HepG2 (cell line): Measurements from ENCODE around the gene SLC4A7. TPM values are rescaled to one million over a fixed set of nuclear protein-coding genes. Genes with fewer than 3 reads are reported as not detected.

Experiments
- AGO2 ChIP-seq: fragments of 200-400 bp; formaldehyde crosslinking; optimal IDR thresholded peaks from 2 replicates; pipeline ENCODE3; 2017; ENCODE audit warnings: mild to moderate bottlenecking, low read depth, low read length, moderate library complexity
- ATAD3A ChIP-seq: sonication (generic); formaldehyde crosslinking; IDR thresholded peaks from 2 replicates; pipeline ENCODE4 v1.4.0; 2020; ENCODE audit warnings: missing genetic modification reagents
- BRD4 ChIP-seq: sonication (generic); formaldehyde crosslinking; IDR thresholded peaks from 2 replicates; pipeline ENCODE4 v1.4.0; 2020; ENCODE audit warnings: missing genetic modification reagents
- DR1 ChIP-seq: sonication (generic); formaldehyde crosslinking; IDR thresholded peaks from 2 replicates; pipeline ENCODE4 v1.8.0; 2021; ENCODE audit warnings: mild to moderate bottlenecking, missing genetic modification reagents, inconsistent platforms
- FOXM1 ChIP-seq: sonication (generic); formaldehyde crosslinking; IDR thresholded peaks from 2 replicates; pipeline ENCODE4 v1.5.0; 2020; ENCODE audit warnings: missing genetic modification reagents
- MED1 ChIP-seq: sonication (generic); formaldehyde crosslinking; IDR thresholded peaks from 2 replicates; pipeline ENCODE4 v1.4.0; 2020; ENCODE audit warnings: missing genetic modification reagents
- MED8 ChIP-seq: sonication (generic); formaldehyde crosslinking; IDR thresholded peaks from 2 replicates; pipeline ENCODE4 v1.8.1; 2023; ENCODE audit warnings: mild to moderate bottlenecking, missing genetic modification reagents; ENCODE audit not compliant: insufficient replicate concordance
- MXD3 ChIP-seq: IDR thresholded peaks from 2 replicates; pipeline ENCODE4 v1.6.1; 2016; ENCODE audit warnings: mild to moderate bottlenecking, missing biosample characterization, missing genetic modification reagents
- NR1H2 ChIP-seq: sonication (generic); formaldehyde crosslinking; IDR thresholded peaks from 2 replicates; pipeline ENCODE4 v1.8.1; 2022; ENCODE audit warnings: low read depth, missing genetic modification reagents, borderline replicate concordance
- NR2C2 ChIP-seq: sonication (generic); formaldehyde crosslinking; IDR thresholded peaks from 2 replicates; pipeline ENCODE4 v1.4.0; 2020; ENCODE audit warnings: missing genetic modification reagents, mild to moderate bottlenecking, moderate library complexity, borderline replicate concordance
- POGZ ChIP-seq: sonication (generic); formaldehyde crosslinking; IDR thresholded peaks from 2 replicates; pipeline ENCODE4 v1.4.0; 2020; ENCODE audit warnings: mild to moderate bottlenecking, missing genetic modification reagents
- POLR2AphosphoS2 ChIP-seq: IDR thresholded peaks from 2 replicates; pipeline ENCODE4 v1.6.1; 2011; ENCODE audit warnings: low read depth, low read length, improper control_type of control experiment
- RAD21 ChIP-seq: fragments of 450-650 bp; formaldehyde crosslinking; IDR thresholded peaks from 2 replicates; pipeline ENCODE4 v1.5.0; 2020; ENCODE audit warnings: mild to moderate bottlenecking
- RARG ChIP-seq: sonication (generic); formaldehyde crosslinking; IDR thresholded peaks from 2 replicates; pipeline ENCODE4 v1.4.0; 2020; ENCODE audit warnings: low read depth, mild to moderate bottlenecking, missing genetic modification reagents
- RFX3 ChIP-seq: IDR thresholded peaks from 2 replicates; pipeline ENCODE4 v1.6.1; 2016; ENCODE audit warnings: missing biosample characterization, missing genetic modification reagents
- SALL1 ChIP-seq: sonication (generic); formaldehyde crosslinking; IDR thresholded peaks from 2 replicates; pipeline ENCODE4 v1.8.0; 2022; ENCODE audit warnings: mild to moderate bottlenecking, missing genetic modification reagents
- SOX13 ChIP-seq, 3 experiments: fragments of 450-650 bp in 1 of 3; sonication (generic) in 1 of 3; formaldehyde crosslinking in 1 of 3; IDR thresholded peaks in 2 of 3; conservative IDR thresholded peaks in 1 of 3; 2 replicates each; pipeline versions ENCODE4 v1.5.0 to v1.6.1; 2016 to 2020; ENCODE audit warnings: antibody characterized with exemption in 1 of 3, mild to moderate bottlenecking in 1 of 3, missing compliant biosample characterization in 1 of 3, missing genetic modification reagents in 1 of 3, moderate library complexity in 1 of 3
- TRIM24 ChIP-seq: sonication (generic); formaldehyde crosslinking; IDR thresholded peaks from 2 replicates; pipeline ENCODE4 v1.8.0; 2022; ENCODE audit warnings: mild to moderate bottlenecking, missing genetic modification reagents
- YY1 ChIP-seq: IDR thresholded peaks from 2 replicates; pipeline ENCODE4 v1.6.1; 2011; ENCODE audit warnings: low read length, low read depth, moderate library complexity, mild to moderate bottlenecking; ENCODE audit not compliant: insufficient read depth, insufficient replicate concordance
- ZNF30 ChIP-seq: sonication (generic); formaldehyde crosslinking; IDR thresholded peaks from 2 replicates; pipeline ENCODE4 v1.5.0; 2020; ENCODE audit warnings: mild to moderate bottlenecking, missing genetic modification reagents
- ZNF34 ChIP-seq: sonication (generic); formaldehyde crosslinking; IDR thresholded peaks from 2 replicates; pipeline ENCODE4 v1.4.0; 2020; ENCODE audit warnings: mild to moderate bottlenecking, missing genetic modification reagents, borderline replicate concordance
- ZNF460 ChIP-seq: sonication (generic); formaldehyde crosslinking; IDR thresholded peaks from 2 replicates; pipeline ENCODE4 v1.5.1; 2020; ENCODE audit warnings: missing genetic modification reagents, mild to moderate bottlenecking, borderline replicate concordance
- ZNF616 ChIP-seq: sonication (generic); formaldehyde crosslinking; IDR thresholded peaks from 2 replicates; pipeline ENCODE4 v1.5.0; 2020; ENCODE audit warnings: low read depth, mild to moderate bottlenecking, missing genetic modification reagents
- ZNF703 ChIP-seq: sonication (generic); formaldehyde crosslinking; IDR thresholded peaks from 2 replicates; pipeline ENCODE4 v1.5.1; 2020; ENCODE audit warnings: missing genetic modification reagents, mild to moderate bottlenecking, moderate library complexity, borderline replicate concordance
- ZNF891 ChIP-seq: sonication (generic); formaldehyde crosslinking; IDR thresholded peaks from 2 replicates; pipeline ENCODE4 v1.5.0; 2020; ENCODE audit warnings: mild to moderate bottlenecking, missing genetic modification reagents
- polyA plus RNA-seq, 8 experiments: library from polyadenylated mRNA; depleted of rRNA in 3 of 8; stranded (reverse) in 7 of 8; unstranded in 1 of 8; fragments of >200 nt; fragmentation: Illumina TruSeq in 4 of 8; extraction: Trizol in 4 of 8; gene quantifications; 2 replicates each; pipeline versions ENCODE4 v1.2.1 to v1.2.3, GENCODE V29; 2011 to 2016; ENCODE audit warnings: low read depth in 4 of 8, missing spikeins in 1 of 8, mixed read lengths in 1 of 8; ENCODE audit not compliant: insufficient read depth in 1 of 8
- total RNA-seq, 5 experiments: library from RNA; depleted of rRNA; stranded (reverse); fragments of >200 nt; fragmentation: Illumina TruSeq; extraction: Trizol; gene quantifications; 2 replicates each; pipeline ENCODE4 v1.2.3, GENCODE V29; 2016; ENCODE audit warnings: low read depth in 1 of 5
- TF ChIP-seq, protein P1 (sequence below): sonication (generic); formaldehyde crosslinking; conservative IDR thresholded peaks from 2 replicates; pipeline ENCODE4 v1.8.0; 2022; ENCODE audit warnings: missing genetic modification reagents
- TF ChIP-seq, protein P2 (sequence below): sonication (generic); formaldehyde crosslinking; IDR thresholded peaks from 2 replicates; pipeline ENCODE4 v1.5.1; 2020; ENCODE audit warnings: mild to moderate bottlenecking, missing genetic modification reagents

SLC4A7 gene
- total and polyA plus RNA-seq, 2 of the 13 experiments (the other 11 are each of a cell fraction or from before 2014, with no cell fraction given) = 16.4 to 43.8 TPM

DNA sequence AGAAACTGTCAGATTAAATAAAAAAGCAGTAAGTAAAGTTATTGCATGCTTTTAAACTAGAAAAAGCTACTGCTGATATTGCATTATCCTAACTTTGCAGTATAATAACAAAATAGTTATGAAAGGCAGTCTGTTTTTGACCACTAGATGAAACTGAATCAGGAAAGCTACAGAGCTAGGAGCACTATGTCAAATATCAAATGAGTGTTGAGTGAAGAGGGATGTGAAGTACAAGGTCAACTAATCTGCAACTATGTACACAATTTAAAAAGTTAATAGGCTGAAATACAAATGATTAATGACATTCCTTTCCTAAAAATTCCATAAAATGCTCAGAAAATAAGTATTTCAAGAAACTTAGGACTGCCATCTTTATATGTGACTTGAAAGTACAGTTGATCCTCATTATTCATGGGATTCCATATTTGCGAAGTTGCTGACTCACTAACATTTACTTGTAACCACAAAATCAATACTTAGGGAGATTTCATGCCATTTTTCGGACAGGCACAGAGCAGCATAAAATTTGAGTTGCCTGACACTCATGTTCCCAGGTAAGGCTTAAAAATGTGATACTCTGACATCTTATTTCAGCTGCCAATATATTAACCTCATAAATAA, 34.5 kb downstream of the SLC4A7 start (continued):
- no peak for TF ChIP-seq ZNF891 (CRISPR knock-in tag)
- no peak for TF ChIP-seq TRIM24 (CRISPR knock-in tag)
- no peak for TF ChIP-seq RARG
- TF ChIP-seq RAD21 = no peak
- no peak for TF ChIP-seq POLR2AphosphoS2
- no peak for TF ChIP-seq ZNF616 (CRISPR knock-in tag)
- no peak for TF ChIP-seq ZNF460 (CRISPR knock-in tag)
- no peak for TF ChIP-seq RFX3 (CRISPR knock-in tag)
- no peak for TF ChIP-seq AGO2
- TF ChIP-seq NR1H2 (CRISPR knock-in tag) = no peak
- peak; percentile 55; the same call in 1 of the 2 replicates for TF ChIP-seq MED1 (CRISPR knock-in tag)
- no peak for TF ChIP-seq ZNF30
- TF ChIP-seq FOXM1 (CRISPR knock-in tag) = no peak
- peak; percentile 53; the same call in 1 of the 2 replicates for TF ChIP-seq SALL1 (CRISPR knock-in tag)
- no peak for TF ChIP-seq DR1 (CRISPR knock-in tag)
- no peak for TF ChIP-seq SOX13 (IDR thresholded peaks at IDR 0.05)
- TF ChIP-seq SOX13 (CRISPR knock-in tag; conservative IDR thresholded peaks at IDR 0.05 in 1 of 2, IDR thresholded peaks at IDR 0.05 in 1 of 2) = peak in 1 of 2 experiments; percentile 37; a peak in 1 of 4 replicates
- peak; percentile 90 for TF ChIP-seq POGZ (CRISPR knock-in tag)
- no peak for TF ChIP-seq ATAD3A (CRISPR knock-in tag)
- TF ChIP-seq MED8 = no peak
- no peak for TF ChIP-seq ZNF703 (CRISPR knock-in tag)
- TF ChIP-seq, protein P1, sequence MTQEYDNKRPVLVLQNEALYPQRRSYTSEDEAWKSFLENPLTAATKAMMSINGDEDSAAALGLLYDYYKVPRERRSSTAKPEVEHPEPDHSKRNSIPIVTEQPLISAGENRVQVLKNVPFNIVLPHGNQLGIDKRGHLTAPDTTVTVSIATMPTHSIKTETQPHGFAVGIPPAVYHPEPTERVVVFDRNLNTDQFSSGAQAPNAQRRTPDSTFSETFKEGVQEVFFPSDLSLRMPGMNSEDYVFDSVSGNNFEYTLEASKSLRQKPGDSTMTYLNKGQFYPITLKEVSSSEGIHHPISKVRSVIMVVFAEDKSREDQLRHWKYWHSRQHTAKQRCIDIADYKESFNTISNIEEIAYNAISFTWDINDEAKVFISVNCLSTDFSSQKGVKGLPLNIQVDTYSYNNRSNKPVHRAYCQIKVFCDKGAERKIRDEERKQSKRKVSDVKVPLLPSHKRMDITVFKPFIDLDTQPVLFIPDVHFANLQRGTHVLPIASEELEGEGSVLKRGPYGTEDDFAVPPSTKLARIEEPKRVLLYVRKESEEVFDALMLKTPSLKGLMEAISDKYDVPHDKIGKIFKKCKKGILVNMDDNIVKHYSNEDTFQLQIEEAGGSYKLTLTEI (CRISPR knock-in tag) = no peak
- TF ChIP-seq NR2C2 (CRISPR knock-in tag) = no peak
- TF ChIP-seq MXD3 (CRISPR knock-in tag) = no peak
- TF ChIP-seq, protein P2, sequence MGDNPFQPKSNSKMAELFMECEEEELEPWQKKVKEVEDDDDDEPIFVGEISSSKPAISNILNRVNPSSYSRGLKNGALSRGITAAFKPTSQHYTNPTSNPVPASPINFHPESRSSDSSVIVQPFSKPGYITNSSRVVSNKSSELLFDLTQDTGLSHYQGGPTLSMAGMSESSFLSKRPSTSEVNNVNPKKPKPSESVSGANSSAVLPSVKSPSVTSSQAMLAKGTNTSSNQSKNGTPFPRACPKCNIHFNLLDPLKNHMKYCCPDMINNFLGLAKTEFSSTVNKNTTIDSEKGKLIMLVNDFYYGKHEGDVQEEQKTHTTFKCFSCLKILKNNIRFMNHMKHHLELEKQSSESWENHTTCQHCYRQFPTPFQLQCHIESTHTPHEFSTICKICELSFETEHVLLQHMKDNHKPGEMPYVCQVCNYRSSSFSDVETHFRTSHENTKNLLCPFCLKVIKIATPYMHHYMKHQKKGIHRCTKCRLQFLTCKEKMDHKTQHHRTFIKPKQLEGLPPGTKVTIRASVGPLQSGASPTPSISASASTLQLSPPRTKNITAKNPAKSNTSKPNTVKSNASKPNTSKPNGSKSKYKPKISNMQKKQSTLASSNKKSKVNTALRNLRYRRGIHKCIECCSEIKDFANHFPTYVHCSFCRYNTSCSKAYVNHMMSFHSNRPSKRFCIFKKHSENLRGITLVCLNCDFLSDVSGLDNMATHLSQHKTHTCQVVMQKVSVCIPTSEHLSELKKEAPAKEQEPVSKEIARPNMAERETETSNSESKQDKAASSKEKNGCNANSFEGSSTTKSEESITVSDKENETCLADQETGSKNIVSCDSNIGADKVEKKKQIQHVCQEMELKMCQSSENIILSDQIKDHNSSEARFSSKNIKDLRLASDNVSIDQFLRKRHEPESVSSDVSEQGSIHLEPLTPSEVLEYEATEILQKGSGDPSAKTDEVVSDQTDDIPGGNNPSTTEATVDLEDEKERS (CRISPR knock-in tag) = no peak
- TF ChIP-seq BRD4 (CRISPR knock-in tag) = no peak
- no peak for TF ChIP-seq ZNF34 (CRISPR knock-in tag)
- peak; percentile 63 for TF ChIP-seq YY1
